H9 (cell line): Measurements from ENCODE around the gene TECTA. TPM values are rescaled to one million over a fixed set of nuclear protein-coding genes. Genes with fewer than 3 reads are reported as not detected.

Experiments
- DNase-seq: peaks from one replicate; pipeline ENCODE4 v3.0.0-alpha.2; 2017
- H2AFZ ChIP-seq: one replicate; pipeline ENCODE4 v1.6.1; 2013; ENCODE audit warnings: mild to moderate bottlenecking, low read length, control low read depth, moderate library complexity
- H2AK5ac ChIP-seq: 2 replicates; pipeline ENCODE4 v1.6.1; 2013; ENCODE audit warnings: low read length, control low read depth, mixed read lengths; ENCODE audit not compliant: insufficient read length
- H2BK120ac ChIP-seq: one replicate; pipeline ENCODE4 v1.6.1; 2013; ENCODE audit warnings: low read depth, mild to moderate bottlenecking, low read length, control low read depth, inconsistent platforms; ENCODE audit not compliant: poor library complexity, severe bottlenecking
- H2BK12ac ChIP-seq: 2 replicates; pipeline ENCODE4 v1.6.1; 2013; ENCODE audit warnings: low read length, control low read depth, mixed read lengths, low read depth; ENCODE audit not compliant: insufficient read length
- H2BK15ac ChIP-seq: 2 replicates; pipeline ENCODE4 v1.6.1; 2013; ENCODE audit warnings: low read depth, low read length, control low read depth
- H2BK20ac ChIP-seq: one replicate; pipeline ENCODE4 v1.6.1; 2013; ENCODE audit warnings: low read depth, mild to moderate bottlenecking, low read length, control low read depth, inconsistent platforms; ENCODE audit not compliant: poor library complexity, severe bottlenecking
- H2BK5ac ChIP-seq: 2 replicates; pipeline ENCODE4 v1.6.1; 2013; ENCODE audit warnings: low read length, control low read depth, mixed read lengths; ENCODE audit not compliant: insufficient read length
- H3K14ac ChIP-seq: 2 replicates; pipeline ENCODE4 v1.6.1; 2013; ENCODE audit warnings: low read length, control low read depth; ENCODE audit not compliant: insufficient read depth
- H3K18ac ChIP-seq: 2 replicates; pipeline ENCODE4 v1.6.1; 2013; ENCODE audit warnings: low read depth, mild to moderate bottlenecking, mixed read lengths, low read length, control low read depth; ENCODE audit not compliant: insufficient read length
- H3K23ac ChIP-seq: 2 replicates; pipeline ENCODE4 v1.6.1; 2013; ENCODE audit warnings: low read length, control low read depth, mixed read lengths, low read depth; ENCODE audit not compliant: insufficient read length
- H3K23me2 ChIP-seq: 2 replicates; pipeline ENCODE4 v1.6.1; 2013; ENCODE audit warnings: low read depth, mild to moderate bottlenecking, mixed read lengths, low read length, control low read depth; ENCODE audit not compliant: insufficient read length, poor library complexity, severe bottlenecking
- H3K27ac ChIP-seq: 2 replicates; pipeline ENCODE4 v1.5.1; 2013; ENCODE audit warnings: low read length, control low read depth, mixed read lengths, low read depth; ENCODE audit not compliant: insufficient read length
- H3K27me3 ChIP-seq: 2 replicates; pipeline ENCODE4 v1.6.1; 2013; ENCODE audit warnings: low read length, control low read depth, inconsistent platforms; ENCODE audit not compliant: insufficient read depth
- H3K4ac ChIP-seq: 2 replicates; pipeline ENCODE4 v1.6.1; 2013; ENCODE audit warnings: low read depth, mild to moderate bottlenecking, control low read depth, inconsistent platforms, low read length, moderate library complexity
- H3K4me1 ChIP-seq: 2 replicates; pipeline ENCODE4 v1.6.1; 2013; ENCODE audit warnings: low read length, control low read depth, inconsistent platforms; ENCODE audit not compliant: insufficient read depth
- H3K4me2 ChIP-seq: 2 replicates; pipeline ENCODE4 v1.6.1; 2013; ENCODE audit warnings: low read length, control low read depth, mixed read lengths; ENCODE audit not compliant: insufficient read length, insufficient read depth
- H3K56ac ChIP-seq: 2 replicates; pipeline ENCODE4 v1.6.1; 2013; ENCODE audit warnings: low read depth, mild to moderate bottlenecking, mixed read lengths, low read length, control low read depth; ENCODE audit not compliant: insufficient read length
- H3K79me1 ChIP-seq: 2 replicates; pipeline ENCODE4 v1.6.1; 2013; ENCODE audit warnings: low read depth, mild to moderate bottlenecking, moderate library complexity, low read length, control low read depth, inconsistent platforms; ENCODE audit not compliant: insufficient read depth, poor library complexity, severe bottlenecking
- H3K79me2 ChIP-seq: 2 replicates; pipeline ENCODE4 v1.6.1; 2013; ENCODE audit warnings: low read length, control low read depth, inconsistent platforms; ENCODE audit not compliant: insufficient read depth
- H3K9ac ChIP-seq: 2 replicates; pipeline ENCODE4 v1.6.1; 2013; ENCODE audit warnings: low read length, control low read depth, mixed read lengths; ENCODE audit not compliant: insufficient read length; ENCODE audit errors: extremely low read depth
- H3K9me3 ChIP-seq: one replicate; pipeline ENCODE4 v1.6.1; 2013; ENCODE audit warnings: low read depth, low read length, inconsistent platforms; ENCODE audit not compliant: control insufficient read depth
- H3T11ph ChIP-seq: one replicate; pipeline ENCODE4 v1.6.1; 2013; ENCODE audit warnings: mild to moderate bottlenecking, low read length, control low read depth, inconsistent platforms
- H4K20me1 ChIP-seq: one replicate; pipeline ENCODE4 v1.6.1; 2013; ENCODE audit not compliant: control insufficient read depth, insufficient read length, insufficient read depth
- H4K5ac ChIP-seq: 2 replicates; pipeline ENCODE4 v1.6.1; 2013; ENCODE audit warnings: low read depth, mild to moderate bottlenecking, mixed read lengths, low read length, control low read depth; ENCODE audit not compliant: insufficient read length
- H4K8ac ChIP-seq: replicated peaks from 2 replicates; pipeline ENCODE4 v1.6.1; 2013; ENCODE audit warnings: low read length, control low read depth, mixed read lengths, low read depth; ENCODE audit not compliant: insufficient read length
- H4K91ac ChIP-seq: 2 replicates; pipeline ENCODE4 v1.6.1; 2013; ENCODE audit warnings: low read depth, mild to moderate bottlenecking, moderate library complexity, mixed read lengths, low read length, control low read depth; ENCODE audit not compliant: insufficient read length
- H3K27ac Mint-ChIP-seq, 3 experiments: 2 replicates in 2 of 3; 3 replicates in 1 of 3; pipeline ENCODE4 v1.8.0; 2020 to 2021; ENCODE audit warnings: mixed read lengths in 3 of 3, mild to moderate bottlenecking in 1 of 3, moderate library complexity in 1 of 3
- H3K27me3 Mint-ChIP-seq: 2 replicates; pipeline ENCODE4 v1.8.0; 2021; ENCODE audit warnings: low read depth, mild to moderate bottlenecking, moderate library complexity, mixed read lengths
- H3K36me3 Mint-ChIP-seq, 3 experiments: 2 replicates in 2 of 3; 3 replicates in 1 of 3; pipeline ENCODE4 v1.8.0; 2020 to 2021; ENCODE audit warnings: low read depth in 3 of 3, mixed read lengths in 3 of 3; ENCODE audit not compliant: insufficient read depth in 1 of 3
- H3K4me1 Mint-ChIP-seq, 2 experiments: 2 replicates each; pipeline ENCODE4 v1.8.0; 2020; ENCODE audit warnings: mixed read lengths in 2 of 2
- H3K4me3 Mint-ChIP-seq, 2 experiments: 2 replicates in 1 of 2; 3 replicates in 1 of 2; pipeline ENCODE4 v1.8.0; 2020 to 2021; ENCODE audit warnings: mild to moderate bottlenecking in 2 of 2, mixed read lengths in 2 of 2, moderate library complexity in 1 of 2
- H3K9me3 Mint-ChIP-seq, 2 experiments: 2 replicates in 1 of 2; 3 replicates in 1 of 2; pipeline ENCODE4 v1.8.0; 2020; ENCODE audit warnings: mild to moderate bottlenecking in 2 of 2, mixed read lengths in 2 of 2, moderate library complexity in 1 of 2
- CTCF ChIP-seq: fragments of 200-600 bp; sonication (generic); conservative IDR thresholded peaks from 3 replicates; pipeline ENCODE4 v1.8.0; 2021; ENCODE audit warnings: antibody characterized with exemption, mild to moderate bottlenecking
- WGBS: extraction: QIAGEN DNeasy Blood & Tissue Kit; methylation state at CpG from one replicate; pipeline ENCODE4 v1.1.7; 2013; ENCODE audit warnings: missing lambda C conversion rate, low lambda C conversion rate, mixed read lengths; ENCODE audit not compliant: insufficient read length; ENCODE audit errors: extremely low coverage; 5-methylcytosine and 5-hydroxymethylcytosine counted together
- total RNA-seq: library from RNA; stranded (reverse); gene quantifications from 2 replicates; pipeline ENCODE4 v1.2.1, GENCODE V29; 2021

Gene TECTA
- total RNA-seq, 1 experiment from 2014 or later = 0.66 TPM

GRCh38 chr11:121071846-121072450 is 29.1 kb upstream of the TECTA start:
- Histone ChIP-seq H3K9ac (no peak overlapping the region), H4K20me1 (no peaks in the 10 kb centered on the region), H3K18ac (no peak overlapping the region), H3K4me2 (no peak overlapping the region), H3K4me1 (no peaks in the 10 kb centered on the region), H3K79me1 (no peaks in the 10 kb centered on the region), H4K91ac (no peak overlapping the region), H3K23ac (no peak overlapping the region), H3K27me3 (no peaks in the 10 kb centered on the region), H4K5ac (no peak overlapping the region), H2BK5ac (no peak overlapping the region), H2BK120ac (no peak overlapping the region), H3K4ac (no peak overlapping the region), H2AFZ (no peak overlapping the region), H3K14ac (no peak overlapping the region), H4K8ac (no peak overlapping the region), H3T11ph (no peak overlapping the region), H2AK5ac (no peak overlapping the region), H3K79me2 (no peaks in the 10 kb centered on the region), H2BK15ac (no peak overlapping the region), H2BK20ac (no peak overlapping the region), H3K9me3 (no peaks in the 10 kb centered on the region), H3K23me2 (no peaks in the 10 kb centered on the region), H2BK12ac (no peak overlapping the region), H3K56ac (no peak overlapping the region), H3K27ac (peak overlapping the region; percentile 66)
- Mint-ChIP-seq H3K9me3 (no peaks in the 10 kb centered on the region; a peak in 1 of 5 replicates), H3K27ac (peak overlapping the region; percentile 89 to 97 (median 96)), H3K4me3 (no peak overlapping the region), H3K4me1 (peaks cover 19 to 20% of the 10 kb centered on the region in 2 experiments), H3K36me3 (peaks cover 19 to 37% (median 27%) of the 10 kb centered on the region in 3 experiments), H3K27me3 (no peaks in the 10 kb centered on the region)
- peak; percentile 39 for DNase-seq
- TF ChIP-seq CTCF = no peak
- no CpG with 5 or more reads among the region's 5 CpGs for WGBS
